ENCODE measurements around the gene PADI6.

PADI6 gene

DNA sequence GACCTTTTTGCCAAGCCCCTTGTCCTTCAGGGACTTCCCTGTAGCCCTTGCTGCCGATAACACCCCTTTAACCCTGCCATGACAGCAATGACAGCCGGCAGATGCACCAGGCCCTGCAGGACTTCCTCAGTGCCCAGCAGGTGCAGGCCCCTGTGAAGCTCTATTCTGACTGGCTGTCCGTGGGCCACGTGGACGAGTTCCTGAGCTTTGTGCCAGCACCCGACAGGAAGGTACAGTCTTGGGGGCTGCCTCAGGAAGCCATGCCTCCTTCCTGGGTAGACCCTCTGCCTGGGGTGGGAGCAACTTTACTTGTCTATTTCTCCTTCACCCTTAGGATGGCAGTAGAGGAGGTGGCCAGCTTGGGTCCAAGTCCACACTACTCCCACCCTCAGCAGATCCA, 16.1 kb upstream of the PADI6 start:
- in situ Hi-C loops (cut with MboI; ENCODE audit: low pct_unique_long_range_greater_than_20kb, low sequenced_read_pairs, unreplicated experiment): no loop called here
- TF ChIP-seq, protein P1, sequence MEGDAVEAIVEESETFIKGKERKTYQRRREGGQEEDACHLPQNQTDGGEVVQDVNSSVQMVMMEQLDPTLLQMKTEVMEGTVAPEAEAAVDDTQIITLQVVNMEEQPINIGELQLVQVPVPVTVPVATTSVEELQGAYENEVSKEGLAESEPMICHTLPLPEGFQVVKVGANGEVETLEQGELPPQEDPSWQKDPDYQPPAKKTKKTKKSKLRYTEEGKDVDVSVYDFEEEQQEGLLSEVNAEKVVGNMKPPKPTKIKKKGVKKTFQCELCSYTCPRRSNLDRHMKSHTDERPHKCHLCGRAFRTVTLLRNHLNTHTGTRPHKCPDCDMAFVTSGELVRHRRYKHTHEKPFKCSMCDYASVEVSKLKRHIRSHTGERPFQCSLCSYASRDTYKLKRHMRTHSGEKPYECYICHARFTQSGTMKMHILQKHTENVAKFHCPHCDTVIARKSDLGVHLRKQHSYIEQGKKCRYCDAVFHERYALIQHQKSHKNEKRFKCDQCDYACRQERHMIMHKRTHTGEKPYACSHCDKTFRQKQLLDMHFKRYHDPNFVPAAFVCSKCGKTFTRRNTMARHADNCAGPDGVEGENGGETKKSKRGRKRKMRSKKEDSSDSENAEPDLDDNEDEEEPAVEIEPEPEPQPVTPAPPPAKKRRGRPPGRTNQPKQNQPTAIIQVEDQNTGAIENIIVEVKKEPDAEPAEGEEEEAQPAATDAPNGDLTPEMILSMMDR (IDR thresholded peaks at IDR 0.05; ENCODE audit: extremely low read depth, insufficient read depth, missing control alignments): no peak
- DNase-seq (ENCODE audit: low spot score): no peak

DNA sequence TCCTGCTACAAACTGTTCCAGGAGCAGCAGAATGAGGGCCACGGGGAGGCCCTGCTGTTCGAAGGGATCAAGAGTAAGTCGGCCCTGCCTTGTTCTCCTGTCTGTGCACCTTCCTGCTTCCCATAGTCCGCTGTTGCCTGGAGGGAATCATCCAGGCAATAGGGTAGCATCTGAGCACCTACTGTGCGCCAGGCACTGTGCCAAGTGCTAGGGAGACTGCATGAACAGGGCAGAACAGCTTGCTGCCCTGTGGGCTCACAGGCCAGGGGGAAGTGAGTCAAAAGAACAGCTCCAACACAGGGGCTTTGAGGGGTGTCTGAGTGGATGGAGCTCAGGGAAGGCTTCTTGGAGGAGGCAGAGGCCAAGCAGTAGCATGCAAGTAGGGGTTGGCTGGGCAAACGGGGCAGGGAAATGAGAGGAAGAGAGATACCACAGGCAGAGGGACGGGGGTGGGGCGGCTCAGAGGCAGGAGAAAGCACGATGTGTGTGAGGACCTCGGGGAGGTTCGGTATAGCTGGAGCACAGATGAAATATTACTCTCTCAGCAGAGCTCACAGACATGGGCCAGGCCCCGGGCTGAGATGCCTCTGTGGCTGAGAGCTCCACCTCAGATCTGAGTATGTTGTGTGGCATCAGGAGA, 15.5 kb upstream of the PADI6 start:
- TF ChIP-seq, protein P1 (IDR thresholded peaks at IDR 0.05; ENCODE audit: extremely low read depth, insufficient read depth, missing control alignments): no peak
- DNase-seq (ENCODE audit: low spot score): no peak
- in situ Hi-C loops (cut with MboI; ENCODE audit: low pct_unique_long_range_greater_than_20kb, low sequenced_read_pairs, unreplicated experiment): no loop called here

DNA sequence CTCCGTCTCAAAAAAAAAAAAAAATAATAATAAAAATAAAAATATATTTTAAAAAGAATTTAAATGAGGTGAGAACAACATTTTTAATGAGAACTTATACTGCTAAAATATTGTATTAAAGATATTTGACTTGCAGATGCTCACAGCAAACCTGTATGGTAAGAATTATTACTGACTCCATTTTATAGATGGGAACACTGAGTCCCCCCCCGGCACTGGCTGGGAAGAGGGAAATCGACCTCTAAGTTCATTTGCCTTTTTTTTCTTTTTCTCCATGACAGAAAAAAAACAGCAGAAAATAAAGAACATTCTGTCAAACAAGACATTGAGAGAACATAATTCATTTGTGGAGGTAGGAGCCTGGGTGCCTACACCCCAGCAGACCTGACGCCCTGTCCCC, 13.4 kb upstream of the PADI6 start:
- no peak for DNase-seq (ENCODE audit: low spot score)
- in situ Hi-C loops (cut with MboI; ENCODE audit: low pct_unique_long_range_greater_than_20kb, low sequenced_read_pairs, unreplicated experiment): no loop called here
- TF ChIP-seq, protein P1 (IDR thresholded peaks at IDR 0.05; ENCODE audit: extremely low read depth, insufficient read depth, missing control alignments): no peak

DNA sequence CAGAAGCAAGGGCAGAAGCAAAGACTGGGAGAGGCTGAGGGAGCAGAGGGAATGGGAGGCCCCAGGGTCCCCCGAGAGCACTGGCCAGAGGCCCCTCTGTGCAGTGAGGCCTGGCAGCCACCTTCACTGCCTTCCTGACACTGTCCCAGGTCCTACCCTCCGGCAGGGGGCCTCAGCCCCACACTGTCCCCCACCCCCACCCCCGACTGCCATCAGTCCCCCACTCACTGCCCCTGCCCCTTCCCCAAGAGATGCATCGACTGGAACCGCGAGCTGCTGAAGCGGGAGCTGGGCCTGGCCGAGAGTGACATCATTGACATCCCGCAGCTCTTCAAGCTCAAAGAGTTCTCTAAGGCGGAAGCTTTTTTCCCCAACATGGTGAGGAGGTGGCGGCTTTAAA, 13.0 kb upstream of the PADI6 start:
- TF ChIP-seq, protein P1 (IDR thresholded peaks at IDR 0.05; ENCODE audit: extremely low read depth, insufficient read depth, missing control alignments): no peak
- in situ Hi-C loops (cut with MboI; ENCODE audit: low pct_unique_long_range_greater_than_20kb, low sequenced_read_pairs, unreplicated experiment): no loop called here
- DNase-seq (ENCODE audit: low spot score): no peak

DNA sequence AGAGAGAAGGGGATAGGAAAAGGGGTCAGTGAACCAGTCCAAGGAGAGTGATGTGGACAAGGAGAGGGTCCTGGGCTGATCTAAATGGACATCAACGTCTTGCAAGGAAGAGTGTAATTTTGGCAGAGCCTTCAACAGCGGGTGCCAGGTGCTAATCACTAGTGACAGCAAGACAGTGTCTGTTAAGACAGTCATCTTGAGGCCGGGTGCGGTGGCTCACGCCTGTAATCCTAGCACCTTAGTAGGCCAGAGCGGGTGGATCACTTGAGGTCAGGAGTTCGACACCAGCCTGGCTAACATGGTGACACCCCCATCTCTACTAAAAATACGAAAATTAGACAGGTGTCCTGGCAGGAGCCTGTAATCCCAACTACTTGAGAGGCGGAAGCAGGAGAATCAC, 12.2 kb upstream of the PADI6 start:
- DNase-seq (ENCODE audit: low spot score): no peak
- TF ChIP-seq, protein P1 (IDR thresholded peaks at IDR 0.05; ENCODE audit: extremely low read depth, insufficient read depth, missing control alignments): no peak
- in situ Hi-C loops (cut with MboI; ENCODE audit: low pct_unique_long_range_greater_than_20kb, low sequenced_read_pairs, unreplicated experiment): no loop called here

DNA sequence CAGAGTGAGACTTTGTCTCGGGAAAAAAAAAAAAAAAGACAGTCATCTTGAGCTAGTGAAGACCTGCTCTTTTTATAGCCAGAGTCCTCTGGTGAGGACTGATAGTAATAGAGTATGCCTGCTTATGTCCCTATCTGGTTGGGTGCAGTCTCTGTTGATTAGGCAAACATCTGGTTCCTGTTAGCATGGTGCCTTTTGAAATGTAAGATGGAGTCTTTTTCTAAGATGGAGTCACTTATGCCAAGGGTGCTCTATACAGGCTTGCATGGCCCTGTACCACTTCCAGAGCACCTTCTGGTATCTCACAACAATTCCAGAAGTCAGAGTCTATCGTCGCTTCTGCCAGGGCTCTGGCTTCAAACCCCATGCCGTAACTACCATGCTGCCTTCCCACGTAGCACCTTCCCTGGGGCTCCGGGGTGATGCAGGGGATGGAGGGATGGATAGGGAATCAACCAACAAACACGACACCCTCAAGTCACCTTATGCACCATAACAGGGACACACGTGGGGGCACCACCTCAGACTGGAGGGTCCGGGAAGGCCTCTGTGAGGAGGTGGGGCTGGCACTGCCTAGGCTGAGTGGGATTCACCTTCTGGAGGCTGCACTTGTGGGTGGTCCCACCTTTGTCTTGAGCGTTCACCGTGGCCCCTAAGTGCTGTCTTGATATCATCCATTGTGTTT, 11.6 kb upstream of the PADI6 start:
- DNase-seq (ENCODE audit: low spot score): no peak
- in situ Hi-C loops (cut with MboI; ENCODE audit: low pct_unique_long_range_greater_than_20kb, low sequenced_read_pairs, unreplicated experiment): no loop called here
- TF ChIP-seq, protein P1 (IDR thresholded peaks at IDR 0.05; ENCODE audit: extremely low read depth, insufficient read depth, missing control alignments): no peak
